ENCODE data around the gene PRKG1.
"Not testable (repeated sequence)": the region's sequence is repeated elsewhere in the genome, so short reads cannot be mapped to it uniquely, and the experiment has no call there.

PRKG1 gene

DNA sequence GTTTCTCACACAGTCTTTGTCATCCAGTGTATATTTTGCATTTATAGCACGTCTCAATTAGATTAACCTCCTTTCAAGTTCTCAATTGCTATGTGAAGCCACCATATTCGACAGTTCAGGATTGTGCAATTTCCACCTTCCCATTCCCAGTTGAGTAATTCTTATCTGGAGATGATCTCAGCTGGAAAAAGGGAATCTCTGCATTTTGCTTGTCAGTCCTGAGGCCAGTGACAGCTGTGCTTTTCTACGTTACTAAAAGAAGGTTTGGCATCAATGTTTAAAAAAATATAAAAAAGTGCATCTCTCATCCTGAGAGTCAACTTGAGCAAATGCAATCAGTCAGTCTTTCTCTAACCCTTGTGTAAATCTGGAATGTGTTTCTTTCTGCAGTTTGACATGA lies 247.7 kb downstream of the PRKG1 start:
- DNase-seq (ENCODE audit: low read depth) = no peak

DNA sequence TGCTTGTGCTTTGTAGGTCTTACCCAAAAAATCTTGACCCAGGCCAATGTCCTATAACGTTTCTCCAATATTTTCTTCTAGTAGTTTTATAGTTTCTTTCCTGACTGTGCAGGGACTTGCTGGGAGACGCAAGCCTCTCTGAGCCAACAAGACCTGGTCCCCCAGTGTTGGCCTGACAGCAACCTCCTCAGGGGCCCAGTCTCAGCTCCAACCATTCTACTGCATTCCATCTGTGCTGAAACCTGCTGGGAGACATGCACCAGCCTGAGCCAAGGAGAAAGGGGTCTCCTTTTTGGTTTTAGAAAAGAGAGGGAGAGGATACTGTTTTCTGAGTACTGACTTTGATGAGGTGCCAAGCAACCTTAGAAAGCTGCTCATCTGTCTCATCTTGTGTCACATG lies 251.4 kb downstream of the PRKG1 start:
- DNase-seq (ENCODE audit: low read depth) = no peak

DNA sequence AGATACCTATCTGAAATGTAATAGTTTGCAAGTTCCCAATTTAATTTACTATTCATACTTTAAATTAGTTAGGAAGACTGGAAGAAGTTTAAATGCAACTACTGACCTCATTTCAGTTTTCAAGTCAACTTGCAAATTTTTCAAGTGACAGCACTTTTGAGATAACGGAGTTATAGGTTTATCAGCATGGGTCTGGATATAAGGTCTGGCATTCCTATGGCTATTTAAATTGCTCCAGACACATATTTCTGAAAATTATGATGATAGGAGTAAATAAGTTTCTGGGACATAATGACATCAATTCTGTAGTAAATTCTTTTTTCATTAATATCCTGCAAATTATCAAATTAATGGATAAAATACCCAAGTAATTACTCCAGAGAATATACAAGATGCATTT lies 251.9 kb downstream of the PRKG1 start:
- DNase-seq (ENCODE audit: low read depth) = no peak

DNA sequence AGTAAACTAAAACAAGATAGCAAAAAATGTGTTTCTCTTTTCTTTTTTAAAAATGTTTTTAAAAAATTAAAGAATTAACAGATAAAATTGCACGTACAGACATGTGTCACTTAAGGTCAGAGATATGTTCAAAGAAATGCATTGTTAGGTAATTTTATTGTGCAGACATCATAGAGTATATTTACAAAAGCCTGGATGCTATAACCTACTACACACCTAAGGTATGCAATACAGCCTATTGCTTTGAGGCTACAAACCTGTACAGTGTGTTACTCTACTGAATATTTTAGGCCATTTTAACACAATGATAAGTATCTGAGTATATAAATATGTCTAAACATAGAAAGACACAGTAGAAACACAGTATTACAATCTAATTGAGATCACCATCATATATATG lies 253.1 kb downstream of the PRKG1 start:
- no peak for DNase-seq (ENCODE audit: low read depth)

DNA sequence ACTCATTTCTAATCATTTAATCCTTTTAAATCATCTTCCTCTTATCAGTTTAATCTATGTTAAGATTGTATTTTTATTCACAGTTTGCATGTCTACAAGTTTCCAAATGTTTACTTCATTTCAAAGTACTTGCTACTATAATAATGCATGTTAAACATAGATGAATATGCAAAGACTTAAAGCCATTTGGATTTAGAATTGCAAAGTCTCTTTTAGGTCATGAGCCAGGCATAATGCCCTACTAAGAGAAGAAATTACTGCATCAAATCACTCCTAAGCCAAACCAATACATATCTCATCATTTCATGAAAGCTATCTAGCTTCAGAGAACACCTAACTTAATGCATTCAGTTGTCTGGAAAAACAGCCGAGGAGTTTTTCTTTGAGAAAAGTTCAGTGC lies 266.1 kb downstream of the PRKG1 start:
- DNase-seq (ENCODE audit: low read depth) = no peak

DNA sequence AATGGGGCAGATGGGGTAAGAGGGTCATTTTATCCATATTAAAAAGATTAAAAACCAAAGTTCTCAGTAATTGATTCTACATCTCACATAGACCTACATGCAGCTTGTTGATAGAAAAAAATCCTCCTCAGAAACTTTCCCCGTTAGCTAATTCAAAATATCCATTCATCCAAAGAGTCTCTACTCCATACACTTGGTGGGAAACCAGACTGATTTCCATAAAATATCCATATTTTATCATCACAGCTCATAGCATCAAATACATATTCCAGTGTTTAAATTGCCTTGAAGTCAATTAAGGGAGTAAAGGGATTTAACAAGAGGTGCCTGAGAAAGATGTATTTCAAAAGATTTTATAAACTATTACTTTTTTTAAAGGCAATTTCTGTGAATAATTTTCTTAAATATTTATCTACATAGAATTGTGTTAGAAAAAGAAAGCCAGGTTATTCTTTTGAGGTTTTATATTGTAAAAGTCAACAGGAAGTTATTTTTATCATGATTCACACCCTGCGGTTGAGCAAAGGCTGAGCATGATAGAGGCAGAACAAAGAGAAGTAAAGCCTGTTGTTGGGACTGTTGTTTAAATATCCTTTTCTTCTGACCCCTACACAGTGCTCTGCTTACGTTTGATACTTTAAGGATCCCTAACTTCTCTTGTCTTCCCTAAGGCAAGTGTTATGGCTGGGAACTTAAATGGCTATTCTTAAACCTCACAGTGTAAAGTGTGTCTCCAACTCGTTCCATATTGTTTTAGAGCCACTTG lies 266.7 kb downstream of the PRKG1 start:
- no peak for DNase-seq (ENCODE audit: low read depth)

DNA sequence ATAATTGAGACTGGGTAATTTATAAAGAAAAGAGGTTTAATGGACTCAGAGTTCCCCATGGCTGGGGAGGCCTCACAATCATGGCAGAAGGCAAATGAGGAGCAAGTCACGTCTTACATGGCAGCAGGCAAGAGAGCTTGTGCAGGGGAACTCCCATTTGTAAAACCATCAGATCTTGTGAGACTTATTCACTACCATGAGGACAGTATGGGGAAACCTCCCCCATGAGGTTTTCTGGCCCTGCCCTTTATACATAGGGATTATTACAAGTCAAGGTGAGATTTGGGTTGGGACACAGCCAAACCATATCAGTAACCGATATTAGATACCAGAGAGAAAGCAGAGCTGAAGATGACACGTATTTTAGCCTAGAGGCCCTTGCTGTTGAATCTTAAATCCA lies 267.5 kb downstream of the PRKG1 start:
- DNase-seq (ENCODE audit: low read depth) = not testable (repeated sequence)

DNA sequence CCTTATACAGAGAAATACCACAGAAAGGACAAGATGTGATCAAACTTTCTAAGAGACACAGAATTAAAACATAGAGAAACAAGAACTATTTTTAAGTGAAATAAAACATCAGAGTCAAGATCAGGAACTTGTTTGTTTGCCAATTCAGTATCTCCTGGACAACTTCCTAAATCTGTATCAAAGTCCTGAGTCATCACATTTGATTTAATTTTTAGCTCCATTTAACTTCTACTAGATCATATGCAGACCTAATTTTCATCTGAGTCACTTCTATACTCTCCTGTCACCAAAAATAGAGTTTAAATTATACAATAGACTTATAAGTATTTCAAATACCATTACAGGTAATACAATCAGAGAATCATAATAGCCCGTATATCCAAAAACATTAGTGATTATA lies 268.1 kb downstream of the PRKG1 start:
- DNase-seq (ENCODE audit: low read depth) = no peak

DNA sequence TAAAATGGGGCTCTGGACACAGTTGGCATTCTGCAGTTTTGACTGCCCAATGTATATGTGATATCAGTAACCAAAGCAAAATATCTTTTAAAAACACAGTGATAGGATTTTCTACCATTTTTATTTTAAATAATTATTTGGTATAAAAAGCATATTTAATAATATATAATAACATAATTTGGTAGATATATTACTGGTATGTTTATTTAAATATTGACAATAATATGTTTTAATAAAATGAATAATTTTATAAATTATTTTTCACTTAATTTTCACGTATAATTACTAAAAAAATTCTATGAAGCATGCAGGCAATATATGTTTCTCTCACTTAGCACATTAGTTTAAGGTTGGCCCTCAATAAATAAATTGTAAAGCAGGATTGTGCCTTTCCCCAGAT lies 269.1 kb downstream of the PRKG1 start:
- no peak for DNase-seq (ENCODE audit: low read depth)

DNA sequence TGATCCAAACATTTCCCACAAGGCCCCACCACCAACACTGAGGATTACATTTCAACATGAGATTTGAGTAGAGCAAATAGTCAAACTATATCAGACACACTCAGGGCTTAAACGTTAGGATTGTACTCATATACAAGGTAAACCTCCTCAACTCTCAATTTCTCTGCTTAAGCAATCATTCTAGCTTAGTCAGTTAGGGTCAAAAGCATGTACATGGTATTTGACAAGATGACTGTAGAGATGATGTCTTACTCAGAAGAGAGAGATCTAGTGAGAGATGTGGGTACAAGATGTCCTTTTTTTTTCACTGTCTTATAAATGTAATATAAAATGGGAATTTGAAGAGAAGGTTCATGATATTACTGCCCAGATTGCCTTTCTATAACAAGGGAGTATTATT lies 270.1 kb downstream of the PRKG1 start:
- DNase-seq (ENCODE audit: low read depth) = no peak

DNA sequence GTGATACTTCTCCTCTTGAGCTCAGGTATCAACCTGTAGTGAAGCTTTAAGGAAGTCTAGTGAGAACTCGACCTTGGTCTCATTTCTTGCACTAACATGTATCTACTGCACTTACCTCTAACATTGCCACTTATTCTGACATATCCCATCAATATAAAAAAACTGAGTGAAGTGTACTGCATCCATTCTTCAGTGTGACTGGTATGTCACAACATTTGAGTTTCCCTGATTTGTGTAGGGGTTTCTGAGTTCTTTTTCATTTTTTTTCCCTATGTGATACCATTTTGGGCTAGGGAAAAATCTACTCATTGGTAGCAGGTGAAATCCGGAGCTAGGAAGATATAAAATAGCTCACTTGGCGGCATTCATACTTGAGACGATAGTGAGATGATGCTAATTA lies 274.3 kb downstream of the PRKG1 start:
- DNase-seq (ENCODE audit: low read depth) = no peak

DNA sequence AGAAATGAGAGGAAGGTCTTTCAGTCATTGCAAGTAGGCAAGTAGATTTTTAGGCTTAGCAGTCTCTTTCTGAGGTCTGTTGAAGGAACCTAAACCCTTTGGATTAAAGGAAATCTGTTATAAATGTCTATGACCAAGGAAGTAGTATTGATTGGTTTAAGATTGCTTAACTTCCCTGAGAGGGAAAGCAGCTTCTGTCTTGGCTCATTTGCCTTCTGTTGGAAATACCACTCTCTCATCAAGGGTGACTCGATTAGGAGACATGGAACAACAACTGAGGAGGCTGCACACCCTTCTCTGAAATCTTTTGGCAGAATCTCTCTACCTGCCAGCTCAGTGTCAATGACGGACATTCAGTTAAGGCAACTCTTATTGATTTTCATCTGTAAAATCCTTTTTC lies 282.9 kb downstream of the PRKG1 start:
- DNase-seq (ENCODE audit: low read depth) = no peak

DNA sequence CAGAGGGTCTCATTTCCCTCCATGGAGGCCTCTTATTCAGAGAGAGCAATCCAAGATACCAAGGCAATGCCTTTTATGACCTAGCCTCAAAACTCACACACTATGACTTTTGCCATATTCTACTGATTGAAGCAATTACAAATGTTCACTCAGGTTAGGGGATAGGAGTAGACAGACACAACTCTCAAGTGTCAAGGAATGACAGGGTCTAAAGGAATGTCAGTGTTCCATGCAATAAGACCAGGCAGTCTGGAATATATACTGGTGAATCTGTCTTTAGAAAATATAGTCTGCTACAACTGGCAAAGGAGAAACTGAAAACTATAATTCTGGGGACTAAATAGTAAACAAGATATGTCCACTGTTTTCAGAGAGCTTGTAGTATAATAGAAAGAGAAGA lies 283.9 kb downstream of the PRKG1 start:
- DNase-seq (ENCODE audit: low read depth) = no peak

DNA sequence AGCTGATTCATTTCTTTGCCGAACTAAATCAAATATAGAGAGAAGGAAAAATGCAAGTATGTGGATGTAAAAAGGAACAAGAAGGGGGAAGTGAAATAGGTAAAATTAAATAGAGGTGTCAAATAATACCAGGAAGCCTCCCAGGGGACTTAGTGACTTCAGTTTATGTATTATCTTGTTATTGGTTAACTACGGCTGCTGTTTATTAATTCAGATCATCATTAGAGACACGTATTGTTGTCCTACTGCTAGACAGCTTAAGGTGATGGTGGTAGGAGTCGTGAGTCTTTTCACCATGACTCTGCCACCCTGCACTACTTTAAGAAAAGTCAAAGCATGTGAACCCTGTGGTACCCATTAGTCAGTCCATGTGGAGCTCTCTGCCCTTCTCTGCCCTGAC lies 289.1 kb downstream of the PRKG1 start:
- no peak for DNase-seq (ENCODE audit: low read depth)

DNA sequence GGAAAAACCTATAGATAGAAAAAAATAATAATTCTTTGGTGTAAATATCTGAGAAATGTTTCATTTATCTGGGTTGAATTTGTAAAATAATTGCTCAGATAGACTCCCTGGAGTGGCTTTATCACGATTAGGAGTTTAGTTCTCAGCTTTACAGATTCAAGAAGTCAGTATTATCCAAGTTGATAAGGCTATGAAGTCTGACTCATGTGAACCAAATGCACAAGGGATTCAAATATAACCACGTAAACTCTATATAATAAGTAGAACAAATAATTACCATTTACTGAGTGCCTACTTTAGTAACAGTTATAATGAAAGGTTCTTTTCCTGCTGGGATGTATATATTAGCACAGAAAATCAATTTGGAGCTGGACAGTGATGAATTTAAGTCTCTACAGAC lies 290.4 kb downstream of the PRKG1 start:
- no peak for DNase-seq (ENCODE audit: low read depth)

DNA sequence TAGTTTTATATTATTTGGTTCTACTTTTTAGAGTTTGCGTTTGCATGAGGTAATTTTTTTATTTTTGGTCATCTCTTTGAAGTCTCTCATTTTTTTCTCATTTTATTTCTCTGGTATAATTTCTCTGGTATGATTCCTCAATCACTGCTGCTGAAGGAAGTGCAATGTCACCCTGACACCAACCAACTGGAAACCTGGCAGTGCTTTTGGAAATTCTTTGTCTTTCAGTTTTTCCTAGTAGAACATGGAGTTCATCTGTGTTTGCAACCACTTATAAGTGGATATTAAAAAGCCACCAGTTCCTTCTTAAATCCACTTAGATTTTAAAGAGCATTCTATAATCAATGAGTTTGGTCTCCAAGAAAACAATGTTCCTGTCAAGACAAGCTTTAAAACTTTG lies 291.8 kb downstream of the PRKG1 start:
- no peak for DNase-seq (ENCODE audit: low read depth)

DNA sequence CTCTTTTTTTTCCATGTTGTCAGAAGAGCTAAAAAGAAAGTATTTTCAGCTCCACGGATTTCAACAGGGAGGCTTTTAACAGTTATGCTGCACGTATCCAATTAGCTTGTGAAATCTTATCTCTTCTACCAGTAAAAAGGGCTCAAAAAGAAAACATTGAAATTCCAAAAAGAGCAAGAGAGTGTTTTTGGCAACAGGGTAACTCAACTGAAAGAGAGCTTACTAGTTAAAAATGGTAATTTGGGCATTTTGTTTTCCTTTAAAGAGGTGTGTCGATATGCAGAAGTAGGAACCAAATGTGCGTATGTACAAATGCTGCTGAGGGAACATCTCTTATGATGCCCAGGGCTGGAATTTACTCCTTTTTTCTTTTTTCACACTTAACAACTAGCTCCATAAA lies 292.8 kb downstream of the PRKG1 start:
- DNase-seq (ENCODE audit: low read depth) = no peak

DNA sequence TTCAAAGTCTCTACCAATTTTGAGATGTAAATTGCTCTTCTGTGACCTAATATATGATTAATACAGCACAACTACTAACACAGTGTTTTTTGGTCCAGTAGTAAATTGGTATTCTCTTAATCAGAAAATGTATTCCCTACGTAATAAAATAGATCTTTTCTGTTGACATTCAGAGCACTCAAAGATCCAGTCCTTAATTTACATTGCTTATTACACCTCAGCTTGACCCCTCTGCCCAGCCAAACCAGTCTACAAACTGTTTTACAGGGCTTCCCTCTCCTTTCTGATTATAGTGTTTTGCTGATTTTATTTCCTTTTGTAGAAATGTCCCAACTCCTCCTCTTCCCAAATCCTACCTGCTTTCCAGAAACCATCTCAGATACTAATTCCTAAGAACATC lies 293.4 kb downstream of the PRKG1 start:
- DNase-seq (ENCODE audit: low read depth) = no peak

DNA sequence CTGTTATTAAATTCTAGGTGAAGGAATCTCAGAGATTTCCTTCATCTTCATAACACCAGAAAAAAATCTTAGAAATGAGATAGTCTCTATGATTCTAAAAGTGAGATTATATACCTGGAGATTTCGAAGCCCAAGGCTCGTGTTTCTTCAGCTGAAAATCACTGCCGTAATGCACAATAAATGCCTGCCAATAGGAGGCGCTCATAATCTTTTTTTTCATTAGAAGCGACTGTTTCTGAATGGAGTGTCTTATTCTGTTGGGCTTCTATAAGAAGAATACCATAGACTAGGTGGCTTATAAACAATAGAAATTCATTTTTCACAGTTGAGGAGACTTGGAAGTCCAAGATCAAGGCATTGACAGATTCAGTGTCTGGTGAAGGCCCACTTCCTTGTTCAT lies 294.7 kb downstream of the PRKG1 start:
- DNase-seq (ENCODE audit: low read depth) = no peak

DNA sequence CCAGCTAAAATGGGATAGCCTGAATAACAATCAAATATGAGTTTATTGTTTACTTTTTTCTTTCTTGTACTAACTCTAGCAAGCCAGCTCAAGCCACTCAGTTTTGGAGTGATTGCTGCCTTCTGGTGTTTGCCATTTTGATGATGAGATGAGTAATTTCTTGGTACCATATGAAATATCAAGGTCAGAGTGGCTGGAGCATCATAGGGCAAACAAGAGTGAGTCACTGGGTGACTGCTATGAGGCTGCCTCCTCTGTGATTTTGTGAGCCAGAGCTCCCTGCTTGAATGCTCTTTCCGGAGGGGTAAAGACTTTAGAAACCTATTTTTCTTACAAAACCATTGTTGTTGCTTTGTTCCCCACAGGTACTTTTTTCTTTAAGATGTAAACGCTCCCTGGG lies 295.6 kb downstream of the PRKG1 start:
- DNase-seq (ENCODE audit: low read depth) = no peak

DNA sequence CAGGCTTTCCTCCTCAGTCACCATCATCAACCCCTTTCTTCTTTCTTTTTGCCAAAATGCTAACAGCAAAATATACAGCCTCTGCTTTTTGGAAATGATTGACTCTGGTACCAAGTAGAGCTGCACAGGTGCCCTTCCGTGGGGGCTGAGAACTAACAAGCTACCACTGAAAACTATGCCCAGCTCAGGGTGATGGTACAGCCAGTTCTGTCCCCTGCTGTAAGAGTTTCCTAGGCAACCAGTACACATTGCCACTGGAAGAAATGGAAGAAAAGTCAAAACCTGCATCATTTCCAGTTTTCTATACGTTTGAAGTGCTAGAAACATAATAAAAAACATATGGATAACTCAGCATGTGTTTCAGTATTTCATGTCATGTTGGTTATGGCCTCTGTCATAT lies 297.5 kb downstream of the PRKG1 start:
- no peak for DNase-seq (ENCODE audit: low read depth)

DNA sequence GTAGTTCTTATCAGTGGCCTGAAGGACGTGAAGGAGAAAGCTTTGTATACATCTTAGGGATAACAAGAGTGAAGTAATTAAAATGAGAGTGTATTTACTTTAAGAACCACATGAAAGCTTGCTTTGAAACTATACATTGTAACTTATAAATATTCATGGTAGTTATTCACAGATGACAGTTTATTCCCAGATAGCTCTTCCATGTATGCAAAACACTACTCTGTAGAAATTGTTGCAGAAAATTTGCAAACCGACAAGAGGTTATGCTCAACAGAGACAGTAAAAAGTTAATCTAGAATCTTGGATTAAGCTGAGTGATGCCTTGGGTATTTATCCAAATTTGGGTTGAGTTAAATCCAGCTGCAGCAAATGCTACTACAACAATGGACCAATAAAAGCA lies 301.5 kb downstream of the PRKG1 start:
- no peak for DNase-seq (ENCODE audit: low read depth)

DNA sequence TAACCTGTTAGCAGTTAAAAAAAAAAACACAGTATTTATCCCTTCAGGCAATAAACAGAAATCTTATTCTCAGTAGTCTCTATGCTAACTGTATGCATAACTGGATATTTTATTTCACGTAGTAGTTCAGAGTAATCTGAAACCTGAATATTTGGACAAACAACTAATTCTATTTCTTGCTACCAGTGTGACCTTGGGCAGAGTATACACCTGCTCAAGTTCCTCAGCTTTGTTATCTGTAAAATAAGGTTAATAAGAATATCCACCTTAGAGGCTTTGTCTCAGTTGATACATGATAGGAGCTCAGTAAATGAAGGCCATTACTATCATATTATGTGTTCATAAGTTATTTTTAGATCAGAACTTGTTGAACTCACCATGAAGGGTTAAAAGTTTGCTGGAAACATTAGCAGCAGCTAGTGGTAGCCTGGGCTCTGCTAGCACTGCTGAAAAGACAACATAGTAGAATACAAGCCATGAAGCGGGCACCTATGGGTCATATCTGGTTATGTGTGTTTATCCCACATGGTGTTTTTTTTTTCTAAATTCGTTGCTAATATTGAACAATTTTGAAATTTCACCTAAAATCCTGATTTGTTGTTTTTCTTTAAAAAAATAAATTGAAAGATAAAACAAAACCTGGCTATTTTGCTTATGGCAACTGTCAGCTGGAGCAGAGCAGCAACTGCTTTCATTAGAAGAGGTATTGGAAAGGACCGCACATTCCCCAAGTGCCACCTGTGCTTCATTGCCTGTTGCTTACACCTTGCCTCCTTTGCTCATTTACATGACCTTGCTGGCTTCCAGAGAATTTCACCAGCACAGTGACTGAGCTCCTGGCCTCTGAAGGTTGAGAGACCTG lies 303.0 kb downstream of the PRKG1 start:
- no peak for DNase-seq (ENCODE audit: low read depth)

Data from activated T-helper 1 cell treated with Interleukin-2 at 50 U/mL for 16 hours (primary cell).